ENCODE data around the gene SCN2A.
"Not testable (repeated sequence)": the region's sequence is repeated elsewhere in the genome, so short reads cannot be mapped to it uniquely, and the experiment has no call there.

The SCN2A gene

DNA sequence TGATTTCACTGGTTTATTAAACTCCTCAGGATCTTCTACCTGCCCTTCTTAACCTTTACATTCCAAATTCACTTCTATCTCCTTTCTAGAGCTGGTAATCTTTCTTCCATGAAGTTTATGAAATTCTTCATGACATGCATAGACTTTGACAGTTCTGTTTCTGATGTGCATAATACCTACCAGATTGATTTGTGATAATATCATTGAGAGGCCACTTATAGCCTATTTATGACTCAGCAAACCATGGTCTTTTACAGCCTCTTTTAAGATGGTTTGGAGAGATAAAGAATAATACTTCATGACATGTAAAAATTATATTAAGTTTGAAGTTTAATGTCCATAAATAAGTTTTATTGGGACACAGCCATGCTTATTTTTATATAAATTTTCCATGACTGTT, 14.0 kb downstream of the SCN2A start:
- no peak for DNase-seq (ENCODE audit: low spot score)

DNA sequence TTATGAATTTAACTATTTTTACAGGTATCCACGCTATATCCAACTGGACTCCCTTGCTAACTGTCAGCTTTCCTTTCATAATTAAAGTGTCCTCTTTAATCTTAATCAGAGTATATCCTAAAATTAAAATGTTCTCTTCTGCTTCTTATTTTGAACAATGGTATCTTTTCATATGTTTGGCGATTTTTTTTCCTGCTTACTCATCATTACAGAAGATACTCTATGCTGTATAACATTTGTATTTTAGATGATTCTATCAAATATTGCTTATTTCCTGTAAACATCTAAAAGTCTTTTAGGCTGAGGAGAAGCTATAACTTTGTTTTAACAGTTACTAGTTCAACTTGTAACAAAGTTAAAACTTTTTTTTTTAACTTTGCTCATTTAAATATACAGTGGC, 17.4 kb downstream of the SCN2A start:
- DNase-seq (ENCODE audit: low spot score), result no peak

DNA sequence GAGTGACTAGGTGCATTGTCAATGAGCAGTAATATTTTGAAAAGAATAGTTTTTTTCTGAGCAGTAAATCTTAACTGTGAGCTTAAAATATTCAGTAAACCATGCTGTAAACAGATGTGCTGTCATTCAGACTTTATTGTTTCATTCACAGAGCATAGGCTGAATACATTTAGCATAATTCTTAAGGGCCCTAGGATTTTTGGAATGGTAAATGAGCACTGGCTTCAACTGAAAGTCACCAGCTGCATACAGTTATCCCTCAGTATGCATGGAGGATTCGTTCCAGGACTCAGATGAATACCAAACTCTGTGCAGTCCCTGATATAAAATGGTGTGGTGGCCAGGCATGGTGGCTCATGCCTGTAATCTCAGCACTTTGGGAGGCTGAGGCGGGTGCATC, 21.1 kb downstream of the SCN2A start:
- not testable (repeated sequence) for DNase-seq (ENCODE audit: low spot score)

DNA sequence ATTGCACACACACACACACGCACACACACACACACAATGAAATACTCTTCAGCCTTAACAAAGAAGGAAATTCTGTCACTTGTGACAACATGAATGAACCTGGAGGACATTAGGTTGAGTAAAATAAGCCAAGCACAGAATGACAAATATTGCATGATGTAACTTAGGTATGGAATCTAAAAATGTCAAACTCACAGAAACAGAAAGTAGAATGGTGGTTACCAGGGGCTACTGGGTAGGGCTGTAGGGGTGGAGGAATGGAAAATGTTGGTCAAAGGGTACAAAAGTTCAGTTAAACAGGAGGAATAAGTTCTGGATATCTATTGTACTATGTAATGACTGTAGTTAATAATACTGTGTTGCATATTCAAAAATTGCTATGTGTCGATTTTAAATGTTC, 29.5 kb downstream of the SCN2A start:
- DNase-seq (ENCODE audit: low spot score), result no peak

DNA sequence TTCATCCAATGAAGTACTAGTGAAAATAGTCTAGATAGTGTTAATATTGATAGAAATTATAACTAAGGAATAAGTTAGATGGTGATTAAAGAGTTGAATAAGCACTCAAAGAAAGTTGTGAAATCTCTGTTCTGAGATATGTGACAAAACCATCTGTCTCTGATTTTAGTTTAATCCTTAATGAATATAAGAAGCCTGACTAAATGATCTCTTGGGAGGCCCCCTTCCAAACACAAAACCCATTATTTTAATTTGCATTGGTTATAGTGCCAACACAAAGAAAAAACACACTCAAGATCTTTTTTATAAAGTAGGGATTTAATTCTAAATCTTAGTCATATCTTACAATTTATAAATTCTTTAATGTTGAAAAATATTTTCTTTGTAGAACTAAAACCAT, 34.0 kb downstream of the SCN2A start:
- no peak for DNase-seq (ENCODE audit: low spot score)

DNA sequence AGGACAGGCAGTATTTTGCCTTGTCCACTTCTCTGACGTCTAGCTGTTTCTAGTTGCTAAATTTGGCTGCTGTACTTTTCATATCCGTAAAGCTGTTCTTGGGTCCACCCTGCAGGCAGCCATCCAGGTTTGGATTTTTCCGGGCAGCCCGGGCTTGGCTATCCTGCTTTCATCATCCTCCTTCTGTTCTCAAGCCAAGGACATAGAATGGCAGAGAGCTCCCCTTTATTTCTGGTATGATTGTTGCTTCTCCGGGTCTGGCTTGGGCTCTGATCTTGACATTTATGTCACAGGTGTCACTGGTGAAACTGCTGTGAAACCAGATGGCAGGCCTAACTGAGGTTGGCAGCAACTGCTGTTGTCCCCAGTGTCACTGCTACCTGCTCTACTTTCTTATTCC, 35.5 kb downstream of the SCN2A start:
- DNase-seq (ENCODE audit: low spot score), result no peak

DNA sequence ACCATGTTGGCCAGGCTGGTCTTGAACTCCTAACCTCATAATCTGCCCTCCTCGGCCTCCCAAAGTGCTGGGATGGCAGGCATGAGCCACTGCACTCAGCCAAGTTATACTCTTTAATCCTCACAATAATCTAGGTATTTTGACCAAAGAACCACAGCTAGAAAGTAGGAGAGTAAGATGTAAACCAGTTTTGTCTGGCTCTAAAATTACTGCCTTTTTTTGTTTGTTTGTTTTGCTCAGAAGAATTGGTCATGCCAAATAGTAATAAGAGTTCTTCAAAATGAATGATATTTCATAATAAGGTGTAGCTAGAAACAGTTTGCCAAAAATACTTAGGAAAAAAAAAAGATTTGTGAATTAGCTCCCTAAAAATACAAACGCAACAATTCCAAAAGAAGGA, 36.7 kb downstream of the SCN2A start:
- DNase-seq (ENCODE audit: low spot score), result no peak

DNA sequence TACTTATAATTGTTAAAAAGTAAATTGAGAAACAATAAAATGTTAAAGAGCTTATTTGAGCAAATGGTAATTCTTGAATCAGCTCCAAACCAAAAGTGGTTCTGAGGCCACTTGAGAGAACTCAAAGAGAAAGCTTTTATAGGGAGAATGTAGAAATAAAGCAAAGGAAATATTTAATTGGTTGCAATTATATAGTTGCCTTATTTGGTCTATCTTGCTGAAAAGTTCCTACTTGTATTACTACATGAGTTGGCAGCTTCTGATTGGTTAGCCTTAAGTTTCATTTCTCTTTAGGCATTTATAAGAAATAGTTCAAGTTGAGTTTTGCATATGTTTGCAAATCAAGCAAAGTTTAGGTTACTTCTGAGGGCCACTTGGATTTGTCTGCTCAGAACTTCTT, 38.1 kb downstream of the SCN2A start:
- DNase-seq (ENCODE audit: low spot score), result no peak

DNA sequence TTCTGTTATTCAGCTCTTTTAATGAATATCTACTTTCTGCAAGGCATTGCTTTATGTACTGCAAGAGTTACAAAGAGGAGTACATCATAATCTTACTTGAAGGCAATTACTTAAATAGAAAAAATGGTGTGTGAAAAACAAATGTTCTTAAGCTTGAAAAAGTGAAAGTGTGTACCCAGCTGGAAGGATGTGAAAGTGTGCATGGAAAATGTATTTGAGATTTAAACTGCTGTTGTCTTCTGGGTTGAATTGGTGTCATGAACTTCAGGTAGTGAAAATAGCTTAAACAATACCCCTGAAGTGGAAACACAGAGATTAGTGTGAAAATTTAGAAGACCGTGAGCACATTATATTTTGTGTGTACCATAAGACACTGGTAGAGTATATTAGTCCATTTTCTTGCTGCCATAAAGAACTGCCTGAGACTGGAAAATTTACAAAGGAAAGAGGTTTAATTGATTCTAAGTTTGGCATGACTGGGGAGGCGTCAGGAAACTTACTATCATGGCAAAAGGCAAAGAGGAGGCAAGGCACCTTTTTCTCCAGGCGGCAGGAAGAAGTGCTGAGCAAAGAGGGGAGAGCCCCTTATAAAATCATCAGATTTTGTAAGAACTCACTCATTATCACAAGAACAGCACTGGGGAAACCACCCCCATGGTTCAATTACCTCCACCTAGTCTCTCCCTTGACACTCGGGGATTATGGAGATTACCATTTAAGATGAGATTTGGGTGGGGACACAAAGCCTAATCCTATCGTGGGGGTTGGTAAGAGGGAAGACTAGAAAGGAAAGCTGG, 38.8 kb downstream of the SCN2A start:
- DNase-seq (ENCODE audit: low spot score), result no peak

DNA sequence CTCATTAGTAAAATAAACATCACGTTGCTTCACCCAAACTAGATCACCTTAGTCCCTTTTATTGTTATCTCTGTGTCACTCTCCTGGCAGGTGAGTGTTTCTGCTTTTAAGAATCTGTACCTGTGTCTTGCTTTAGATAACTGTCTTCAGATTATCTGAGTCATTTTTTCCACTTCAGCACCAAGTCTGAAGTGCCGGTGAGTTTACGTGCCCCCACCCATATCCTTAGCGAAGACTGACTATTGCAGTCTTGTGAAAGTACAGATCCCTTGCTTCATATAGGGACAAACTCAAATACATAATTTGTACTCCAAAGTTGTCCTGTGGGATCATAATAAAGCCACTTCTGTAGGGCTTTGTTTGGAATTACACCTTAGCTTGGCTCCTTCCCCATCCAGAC, 41.1 kb downstream of the SCN2A start:
- DNase-seq (ENCODE audit: low spot score), result no peak

DNA sequence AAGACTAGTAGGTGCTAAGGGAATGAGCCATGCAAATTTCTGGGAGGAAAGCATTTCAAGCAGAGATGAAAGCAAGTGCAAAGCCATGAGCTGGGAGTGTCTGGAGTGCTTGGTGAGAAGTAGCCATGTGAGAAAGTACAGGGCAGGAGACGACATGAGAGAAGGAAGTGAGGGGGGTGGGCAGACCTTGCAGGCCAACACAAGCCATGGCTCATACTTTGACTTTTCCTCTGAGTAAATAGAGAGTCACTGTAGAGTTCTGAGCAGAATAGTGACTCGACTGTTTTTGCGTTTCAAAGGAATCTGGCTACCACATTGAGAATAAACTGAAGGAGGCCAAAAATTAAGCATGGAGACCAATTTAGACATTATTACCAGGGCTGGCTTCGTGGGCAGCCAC, 42.2 kb downstream of the SCN2A start:
- DNase-seq (ENCODE audit: low spot score), result no peak

DNA sequence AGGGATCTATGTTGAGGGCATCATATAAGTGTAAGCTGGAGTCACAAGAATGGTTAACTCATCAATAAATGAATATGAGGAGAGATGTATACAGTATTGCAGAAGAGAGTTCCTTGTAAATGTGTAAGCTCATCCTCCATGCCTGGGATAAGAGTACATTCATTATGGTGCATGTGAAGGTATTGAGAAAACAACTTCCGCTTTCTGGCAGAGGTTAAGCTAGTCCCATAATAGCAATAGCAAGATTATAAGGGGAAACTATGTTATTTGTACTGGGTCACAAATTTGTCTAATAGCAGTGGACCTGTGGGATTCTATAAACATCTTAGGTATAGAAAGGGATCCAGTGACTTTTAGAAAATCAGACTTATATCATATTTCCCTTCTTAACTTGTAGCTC, 44.1 kb downstream of the SCN2A start:
- DNase-seq (ENCODE audit: low spot score), result no peak

DNA sequence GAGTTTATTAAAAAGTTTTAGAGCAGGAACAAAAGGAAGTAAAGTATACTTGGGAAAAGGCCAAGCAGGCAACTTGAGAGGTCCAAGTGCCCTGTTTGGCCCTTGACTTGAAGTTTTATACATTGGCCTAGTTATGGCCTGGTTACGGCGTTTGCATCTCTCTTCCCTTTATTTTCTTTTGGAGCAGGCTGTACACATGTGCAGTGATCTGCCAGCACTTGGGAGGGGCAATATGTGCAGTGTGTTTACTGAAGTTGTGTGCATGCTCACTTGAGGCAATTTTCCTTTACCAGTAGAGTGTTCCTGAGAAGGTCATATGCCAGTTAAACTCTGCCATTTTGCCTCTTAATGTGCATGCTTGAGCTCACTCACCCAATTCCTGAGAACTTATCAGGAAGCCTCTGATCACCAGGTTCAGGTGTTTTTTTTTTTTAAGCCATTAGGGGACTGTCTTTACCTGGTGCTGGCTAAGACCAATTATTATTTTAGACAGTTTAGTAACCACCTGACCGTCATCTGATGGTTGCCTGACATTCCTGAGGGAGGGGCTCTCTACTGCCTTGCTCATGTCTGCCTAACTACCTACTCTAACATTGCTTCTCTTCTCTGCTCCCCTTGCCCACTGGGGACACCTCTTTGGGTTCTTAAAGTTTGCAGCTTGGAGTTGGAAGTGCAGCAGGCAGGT, 48.0 kb downstream of the SCN2A start:
- no peak for DNase-seq (ENCODE audit: low spot score)

DNA sequence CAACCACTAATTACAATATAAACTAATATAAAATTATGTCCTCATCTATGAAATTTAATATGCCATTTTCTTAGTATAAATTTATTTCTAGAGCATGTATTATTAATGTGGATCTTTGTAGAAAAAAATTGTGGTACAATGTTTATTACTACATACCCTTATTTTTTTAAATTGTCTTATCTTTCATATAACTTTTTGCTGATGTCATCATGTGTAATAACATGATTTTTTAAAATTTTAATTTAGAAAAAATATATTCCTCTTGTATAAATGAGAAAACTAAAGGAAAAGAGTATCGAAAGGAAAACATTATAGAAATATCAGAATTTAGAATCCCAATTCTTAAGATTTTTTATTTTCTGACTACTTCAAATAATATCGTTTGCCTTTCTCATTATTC, 49.9 kb downstream of the SCN2A start:
- DNase-seq (ENCODE audit: low spot score), result no peak

DNA sequence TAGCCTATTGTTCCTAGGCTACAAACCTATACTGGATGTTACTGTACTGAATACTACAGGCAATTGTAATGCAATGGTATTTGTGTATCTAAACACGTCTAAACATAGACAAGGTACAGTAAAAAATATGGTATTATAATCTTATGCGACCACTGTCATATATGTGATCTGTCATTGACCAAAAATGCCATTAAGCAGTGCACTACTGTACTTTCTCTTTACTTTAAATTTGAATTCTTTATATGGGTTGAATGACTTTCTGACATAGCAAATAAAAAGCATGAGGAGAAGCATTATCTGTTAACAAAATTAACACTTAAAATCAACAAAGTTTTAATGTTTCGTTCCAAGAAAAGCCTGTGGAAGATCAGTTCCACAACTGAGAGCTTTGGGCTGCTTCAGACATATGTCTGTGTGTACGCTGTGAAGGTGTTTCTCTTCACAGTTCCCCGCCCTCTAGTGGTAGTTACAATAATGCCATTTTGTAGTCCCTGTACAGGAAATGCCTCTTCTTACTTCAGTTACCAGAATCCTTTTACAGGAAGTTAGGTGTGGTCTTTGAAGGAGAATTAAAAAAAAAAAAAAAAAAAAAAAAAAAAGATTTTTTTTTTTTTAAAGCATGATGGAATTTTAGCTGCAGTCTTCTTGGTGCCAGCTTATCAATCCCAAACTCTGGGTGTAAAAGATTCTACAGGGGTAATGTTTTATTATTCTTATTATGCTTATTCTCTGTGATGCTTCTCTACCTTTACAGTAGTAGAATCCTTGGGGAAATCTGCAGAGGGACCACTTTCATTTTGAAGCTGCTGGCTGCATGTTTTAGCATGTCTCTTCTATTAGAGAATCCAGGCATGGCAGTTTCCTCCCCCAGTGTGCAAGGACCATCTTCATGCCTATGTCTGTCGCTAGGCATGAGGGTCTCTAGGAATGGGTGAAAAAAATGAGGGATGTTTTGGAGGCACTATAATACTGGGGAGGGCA, 54.5 kb downstream of the SCN2A start:
- DNase-seq (ENCODE audit: low spot score), result peak; percentile 58

DNA sequence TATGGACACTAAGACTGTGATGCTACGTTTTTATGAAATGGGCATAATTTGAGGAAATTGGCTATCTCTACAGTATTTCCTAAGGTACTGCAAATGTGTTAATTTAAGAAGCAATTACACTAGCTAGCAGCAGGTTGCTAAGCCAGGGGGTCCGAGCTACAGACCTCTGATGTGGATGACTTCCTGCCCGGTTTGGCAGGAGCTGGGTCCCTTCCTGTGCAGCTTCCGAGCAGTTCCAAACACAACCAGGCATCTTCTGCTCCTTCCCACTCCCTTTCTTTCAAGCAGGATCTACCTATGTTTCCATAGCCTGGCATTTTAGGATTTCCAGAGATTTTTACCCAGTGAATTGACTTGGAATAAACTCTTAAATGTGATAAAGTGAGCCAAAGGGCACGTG, 55.7 kb downstream of the SCN2A start:
- no peak for DNase-seq (ENCODE audit: low spot score)

DNA sequence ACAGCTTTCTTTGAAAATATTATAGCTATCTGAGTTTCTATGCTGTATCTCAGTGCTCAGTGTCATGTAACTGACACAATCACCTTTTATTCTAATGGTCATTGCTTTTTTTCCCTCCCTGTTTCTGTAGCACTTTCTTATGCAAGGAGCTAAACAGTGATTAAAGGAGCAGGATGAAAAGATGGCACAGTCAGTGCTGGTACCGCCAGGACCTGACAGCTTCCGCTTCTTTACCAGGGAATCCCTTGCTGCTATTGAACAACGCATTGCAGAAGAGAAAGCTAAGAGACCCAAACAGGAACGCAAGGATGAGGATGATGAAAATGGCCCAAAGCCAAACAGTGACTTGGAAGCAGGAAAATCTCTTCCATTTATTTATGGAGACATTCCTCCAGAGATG, 56.4 kb downstream of the SCN2A start:
- no peak for DNase-seq (ENCODE audit: low spot score)

DNA sequence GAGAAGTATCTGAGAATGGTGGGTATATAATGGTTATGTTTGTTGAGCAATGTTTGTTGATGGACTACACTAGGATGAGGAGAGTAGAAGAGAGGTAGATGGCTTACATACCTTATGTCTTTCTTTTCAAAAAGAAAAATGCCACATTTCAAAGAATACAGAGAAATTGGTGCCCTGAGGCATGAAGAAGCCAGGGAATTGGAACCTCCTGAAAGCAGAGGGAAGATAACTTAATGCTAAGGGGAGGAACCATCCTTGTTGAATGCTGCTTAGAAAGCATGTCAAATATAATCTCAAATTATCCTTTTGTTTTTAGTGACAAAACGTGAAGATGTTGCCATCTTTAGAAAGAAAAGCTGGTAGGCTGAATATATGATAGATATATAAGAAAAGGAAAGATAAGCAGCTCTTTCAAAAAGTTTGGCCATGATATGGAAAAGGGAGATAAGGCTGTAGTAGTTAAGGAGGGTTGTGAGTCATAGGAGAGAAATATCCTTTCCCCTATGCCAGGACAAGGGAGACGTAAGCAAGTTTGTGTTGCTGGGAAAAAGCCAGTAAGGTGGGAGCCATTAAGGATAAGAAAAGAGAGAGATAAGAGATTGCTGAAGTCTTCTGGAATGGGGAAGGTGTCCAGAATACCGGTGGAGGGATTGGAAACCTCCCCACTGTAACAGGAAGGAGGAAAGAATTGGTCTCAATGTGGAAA, 66.3 kb downstream of the SCN2A start:
- DNase-seq (ENCODE audit: low spot score), result no peak

DNA sequence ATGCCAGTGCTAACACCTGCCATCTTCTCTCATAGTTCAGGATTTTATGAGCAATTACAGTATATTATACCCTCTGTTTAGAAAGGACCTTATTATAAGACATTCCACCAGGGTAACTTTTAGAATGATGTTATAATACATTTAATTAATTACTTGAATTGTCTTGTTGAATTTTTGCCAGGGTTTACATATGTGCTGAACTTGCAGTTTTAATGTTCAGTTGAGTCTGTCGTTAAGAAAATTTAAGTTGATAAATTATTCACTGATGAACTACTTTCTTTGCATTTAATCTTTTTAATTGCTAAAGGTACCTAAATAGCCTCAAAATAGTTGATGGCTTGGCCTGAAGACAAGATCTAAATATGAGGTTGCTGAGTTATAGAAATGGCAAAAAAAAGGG, 68.1 kb downstream of the SCN2A start:
- no peak for DNase-seq (ENCODE audit: low spot score)

DNA sequence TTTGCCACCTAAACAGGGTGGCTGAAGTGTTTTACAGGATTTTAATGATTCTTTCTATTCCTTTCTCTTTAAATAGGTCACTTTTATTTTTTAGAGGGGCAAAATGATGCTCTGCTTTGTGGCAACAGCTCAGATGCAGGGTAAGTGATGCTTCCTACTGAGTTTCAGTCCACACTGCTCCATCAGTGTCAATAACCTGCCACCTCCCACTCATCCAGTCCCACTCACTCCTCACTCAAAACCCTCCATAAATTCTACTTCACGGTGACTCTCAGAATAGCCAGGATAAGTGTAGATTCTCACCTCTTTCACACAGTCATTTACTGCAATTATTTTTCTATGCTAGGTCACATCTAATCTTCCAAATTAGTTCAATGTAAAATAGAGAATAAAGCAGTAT, 72.7 kb downstream of the SCN2A start:
- DNase-seq (ENCODE audit: low spot score), result no peak

DNA sequence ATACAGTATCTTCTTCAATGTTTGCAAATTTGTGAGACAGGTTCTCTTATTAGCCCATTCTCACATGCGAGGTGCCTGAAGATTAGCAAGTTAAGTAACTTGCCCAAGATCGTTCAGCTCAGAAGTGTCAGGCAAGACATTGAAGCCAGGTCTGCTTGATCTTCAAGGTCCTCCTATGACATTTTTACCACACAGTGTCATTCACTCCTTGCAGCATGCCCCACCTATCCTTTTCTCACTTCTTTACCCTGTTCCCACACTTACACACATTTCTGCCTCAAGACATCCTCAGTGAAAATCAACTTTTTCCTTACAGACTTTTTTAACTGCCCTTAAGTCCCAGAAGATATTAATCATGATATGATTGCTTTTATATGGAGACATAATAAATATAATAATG, 73.8 kb downstream of the SCN2A start:
- no peak for DNase-seq (ENCODE audit: low spot score)

DNA sequence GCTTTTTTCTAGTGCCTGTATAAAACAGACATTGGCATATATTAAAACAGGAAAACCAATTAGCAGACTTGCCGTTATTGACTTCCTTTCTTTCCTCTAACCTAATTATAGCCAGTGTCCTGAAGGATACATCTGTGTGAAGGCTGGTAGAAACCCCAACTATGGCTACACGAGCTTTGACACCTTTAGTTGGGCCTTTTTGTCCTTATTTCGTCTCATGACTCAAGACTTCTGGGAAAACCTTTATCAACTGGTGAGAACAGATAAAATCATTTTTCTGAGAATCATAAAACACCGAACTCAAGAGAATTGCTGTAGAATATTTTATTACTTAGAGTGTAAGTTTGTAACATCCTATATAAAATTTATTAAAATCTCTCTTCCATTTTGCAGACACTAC, 74.3 kb downstream of the SCN2A start:
- no peak for DNase-seq (ENCODE audit: low spot score)
